WERI-Rb-1 (cell line): ENCODE results near the gene MANEAL.

Experiments used
- DNase-seq: peaks from one replicate; pipeline ENCODE4 v3.0.0-alpha.2; 2020
- H3K27ac ChIP-seq: fragments of 250-450 bp; sonication (Bioruptor Pico); 2 replicates; pipeline ENCODE4 v1.5.1; 2020; ENCODE audit warnings: mild to moderate bottlenecking, moderate library complexity
- H3K27me3 ChIP-seq: fragments of 250-450 bp; sonication (Bioruptor Pico); 2 replicates; pipeline ENCODE4 v1.5.1; 2021; ENCODE audit warnings: mild to moderate bottlenecking, low read depth, moderate library complexity; ENCODE audit not compliant: insufficient read depth, severe bottlenecking
- H3K36me3 ChIP-seq: fragments of 250-450 bp; sonication (Bioruptor Pico); 2 replicates; pipeline ENCODE4 v1.5.1; 2020; ENCODE audit warnings: mild to moderate bottlenecking, moderate library complexity
- H3K4me3 ChIP-seq: 2 replicates; pipeline ENCODE4 v1.5.1; 2011; ENCODE audit warnings: low read depth, mild to moderate bottlenecking, control low read depth, low read length
- H3K9me3 ChIP-seq: fragments of 250-450 bp; sonication (Bioruptor Pico); 2 replicates; pipeline ENCODE4 v1.5.1; 2021; ENCODE audit warnings: mild to moderate bottlenecking, moderate library complexity; ENCODE audit not compliant: severe bottlenecking
- TF ChIP-seq, protein P1 (sequence below): IDR thresholded peaks from 2 replicates; pipeline ENCODE4 v1.5.1; 2011; ENCODE audit warnings: low read depth, mild to moderate bottlenecking, control low read depth, inconsistent platforms, low read length

Gene MANEAL

DNA sequence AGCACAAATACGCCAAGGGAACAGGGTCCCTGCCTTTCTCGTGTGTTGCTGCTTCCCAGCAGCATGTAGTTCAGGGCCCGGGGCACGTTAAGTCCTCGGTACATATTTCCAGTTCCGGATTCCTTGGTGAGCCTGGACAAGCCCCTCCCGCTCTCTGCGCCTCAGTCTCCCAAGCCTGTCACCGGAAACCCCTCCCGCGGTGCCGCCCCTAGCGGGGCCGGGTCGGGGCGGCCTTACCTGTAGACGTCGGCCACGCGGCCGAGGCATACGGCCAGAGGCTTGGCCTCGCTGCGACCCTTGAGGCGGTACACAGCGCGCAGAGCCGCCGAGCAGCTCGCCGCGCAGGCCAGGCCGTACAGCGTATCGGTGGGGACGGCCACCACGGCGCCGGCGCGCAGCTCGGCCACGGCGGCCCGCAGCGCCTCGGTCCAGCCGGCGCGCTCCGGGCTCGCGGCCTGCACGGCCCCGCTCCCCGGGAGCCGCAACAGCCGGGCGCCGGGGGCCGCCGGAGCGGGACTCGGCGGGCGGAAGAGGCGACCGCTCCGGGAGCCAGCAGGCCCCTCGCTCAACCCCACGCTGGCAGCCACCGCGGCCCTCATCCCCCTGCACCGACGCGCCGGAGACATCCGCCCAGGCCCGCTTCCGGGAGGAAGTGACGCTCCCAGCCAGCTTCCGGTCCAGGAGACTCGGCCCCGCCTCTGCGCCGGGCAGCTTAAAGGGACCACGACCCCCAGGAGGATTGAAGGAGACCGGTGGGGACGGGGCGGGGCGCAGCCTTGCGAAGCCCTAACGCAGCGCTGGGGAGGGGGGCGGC, 14.1 kb downstream of the MANEAL start, which contains the start of the genes C1orf122 and YRDC:
Gene C1orf122 (plus strand): TSS at position 236 of the 814 bp plus-strand sequence. CDS start 615 bp downstream, outside the sequence.
Gene YRDC (minus strand): TSS at position 654 of the 814 bp plus-strand sequence. CDS start 28 bp downstream, at position 626.
- Histone ChIP-seq H3K4me3 (peak within 1 kb of the TSS; percentile 69), H3K27ac (peak within 1 kb of the TSS; percentile 75), H3K9me3 (no peaks in the 10 kb centered on the region), H3K27me3 (no peaks in the 10 kb centered on the region), H3K36me3 (peaks cover 54% of the 10 kb centered on the region)
- TF ChIP-seq, protein P1, sequence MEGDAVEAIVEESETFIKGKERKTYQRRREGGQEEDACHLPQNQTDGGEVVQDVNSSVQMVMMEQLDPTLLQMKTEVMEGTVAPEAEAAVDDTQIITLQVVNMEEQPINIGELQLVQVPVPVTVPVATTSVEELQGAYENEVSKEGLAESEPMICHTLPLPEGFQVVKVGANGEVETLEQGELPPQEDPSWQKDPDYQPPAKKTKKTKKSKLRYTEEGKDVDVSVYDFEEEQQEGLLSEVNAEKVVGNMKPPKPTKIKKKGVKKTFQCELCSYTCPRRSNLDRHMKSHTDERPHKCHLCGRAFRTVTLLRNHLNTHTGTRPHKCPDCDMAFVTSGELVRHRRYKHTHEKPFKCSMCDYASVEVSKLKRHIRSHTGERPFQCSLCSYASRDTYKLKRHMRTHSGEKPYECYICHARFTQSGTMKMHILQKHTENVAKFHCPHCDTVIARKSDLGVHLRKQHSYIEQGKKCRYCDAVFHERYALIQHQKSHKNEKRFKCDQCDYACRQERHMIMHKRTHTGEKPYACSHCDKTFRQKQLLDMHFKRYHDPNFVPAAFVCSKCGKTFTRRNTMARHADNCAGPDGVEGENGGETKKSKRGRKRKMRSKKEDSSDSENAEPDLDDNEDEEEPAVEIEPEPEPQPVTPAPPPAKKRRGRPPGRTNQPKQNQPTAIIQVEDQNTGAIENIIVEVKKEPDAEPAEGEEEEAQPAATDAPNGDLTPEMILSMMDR, result no peak
- peak; percentile 95 for DNase-seq

DNA sequence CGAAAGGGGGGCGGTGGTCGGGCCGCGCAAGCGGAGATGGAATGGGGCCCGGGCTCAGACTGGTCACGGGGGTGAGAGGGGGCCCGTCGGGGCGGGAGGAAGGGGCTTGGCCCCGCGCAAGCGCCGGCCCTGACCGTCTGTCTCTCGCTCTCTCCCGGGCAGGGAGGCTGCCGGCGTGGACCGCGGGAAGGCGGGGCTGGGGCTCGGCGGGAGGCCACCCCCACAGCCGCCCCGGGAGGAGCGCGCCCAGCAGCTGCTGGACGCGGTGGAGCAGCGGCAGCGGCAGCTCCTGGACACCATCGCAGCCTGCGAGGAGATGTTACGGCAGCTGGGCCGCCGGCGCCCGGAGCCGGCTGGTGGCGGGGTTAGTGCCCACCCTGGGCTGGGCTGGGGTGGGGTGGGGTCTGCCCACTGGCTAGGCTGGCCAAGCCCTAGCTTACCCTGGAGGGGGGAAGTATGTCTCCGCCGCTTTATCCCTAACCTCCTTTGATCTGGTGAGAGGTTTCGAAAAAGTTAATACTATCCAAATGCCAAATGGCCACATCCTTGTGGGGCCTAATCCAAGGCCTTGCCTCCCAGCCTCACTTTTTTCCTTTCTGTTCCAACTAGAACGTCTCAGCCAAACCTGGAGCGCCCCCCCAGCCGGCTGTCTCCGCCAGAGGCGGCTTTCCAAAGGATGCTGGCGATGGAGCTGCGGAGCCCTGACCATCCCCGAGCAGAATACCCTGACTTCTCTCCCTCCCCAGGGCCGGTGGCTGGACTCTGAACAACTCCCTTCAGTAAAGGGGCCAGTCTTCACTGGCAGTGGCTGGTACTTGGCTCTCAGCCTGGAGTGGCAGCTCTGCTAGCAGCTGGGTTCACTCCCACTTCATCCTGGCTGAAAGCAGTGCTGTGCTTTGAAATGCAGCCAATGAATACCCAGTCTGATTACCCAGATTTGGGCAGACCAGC, 15.0 kb downstream of the MANEAL start:
- DNase-seq, result peak; percentile 83
- TF ChIP-seq, protein P1, result peak; percentile 6; the same call in 1 of the 2 replicates
- H3K27me3 ChIP-seq, result no peaks in the 10 kb centered on the region
- peaks cover 45% of the 10 kb centered on the region for H3K36me3 ChIP-seq
- peak overlapping the region; percentile 75 for H3K27ac ChIP-seq
- peak overlapping the region; percentile 69 for H3K4me3 ChIP-seq
- no peaks in the 10 kb centered on the region for H3K9me3 ChIP-seq

DNA sequence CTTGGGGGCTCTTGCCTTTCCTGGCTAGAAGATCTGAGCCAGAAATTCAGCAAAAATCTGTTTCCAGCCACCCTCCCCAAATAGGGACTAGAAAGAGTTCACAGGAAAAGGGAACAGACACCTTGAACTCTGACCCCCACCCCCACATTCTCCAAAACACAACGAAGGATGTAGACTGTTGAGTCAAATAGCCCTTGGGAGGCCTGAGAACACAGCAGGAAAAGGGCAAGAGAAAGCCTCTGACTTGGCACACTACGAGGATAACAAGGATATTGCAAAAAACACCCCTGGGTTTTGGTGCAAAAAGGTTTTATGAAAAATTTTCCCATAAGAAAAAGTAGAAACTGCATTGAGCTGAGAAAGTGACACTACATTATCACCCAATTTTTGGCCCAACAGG, 16.3 kb downstream of the MANEAL start:
- Histone ChIP-seq H3K9me3 (no peaks in the 10 kb centered on the region), H3K27me3 (no peaks in the 10 kb centered on the region), H3K36me3 (peaks cover 32% of the 10 kb centered on the region), H3K27ac (no peak overlapping the region), H3K4me3 (no peak overlapping the region)
- DNase-seq, result no peak
- TF ChIP-seq, protein P1, result no peak

DNA sequence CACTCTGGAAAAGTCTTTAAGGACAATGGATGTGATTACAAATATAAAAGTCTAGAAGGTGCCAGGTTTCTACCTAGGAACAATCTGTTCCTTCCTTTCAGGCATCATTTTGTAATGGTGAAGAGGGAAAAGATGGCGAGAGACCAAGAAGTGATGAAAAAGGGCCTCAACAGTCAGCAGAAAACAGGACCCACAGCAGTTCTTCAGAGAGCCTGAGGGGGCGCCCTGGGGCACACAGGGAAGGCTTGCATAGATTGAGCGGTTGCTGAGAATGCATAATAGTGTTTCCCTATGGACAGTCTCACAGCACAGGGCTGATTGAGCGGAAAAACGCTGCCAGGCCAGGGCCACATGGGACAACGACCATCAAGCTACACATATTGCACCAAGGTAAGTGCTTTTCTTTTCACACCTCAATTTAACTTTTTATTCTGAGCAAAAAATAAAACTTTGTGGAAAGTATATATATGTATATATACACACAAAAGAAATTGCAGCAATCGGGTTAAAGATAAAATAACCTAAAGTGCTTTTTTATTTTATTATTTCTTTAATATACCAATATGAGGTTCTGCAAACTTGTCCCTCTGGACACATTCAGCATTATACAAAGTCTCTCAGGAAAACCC, 17.5 kb downstream of the MANEAL start:
- peaks cover 29% of the 10 kb centered on the region for H3K36me3 ChIP-seq
- TF ChIP-seq, protein P1, result peak; percentile 88
- H3K27ac ChIP-seq, result no peak overlapping the region
- H3K9me3 ChIP-seq, result no peaks in the 10 kb centered on the region
- DNase-seq, result peak; percentile 77
- H3K27me3 ChIP-seq, result no peaks in the 10 kb centered on the region
- H3K4me3 ChIP-seq, result no peak overlapping the region

DNA sequence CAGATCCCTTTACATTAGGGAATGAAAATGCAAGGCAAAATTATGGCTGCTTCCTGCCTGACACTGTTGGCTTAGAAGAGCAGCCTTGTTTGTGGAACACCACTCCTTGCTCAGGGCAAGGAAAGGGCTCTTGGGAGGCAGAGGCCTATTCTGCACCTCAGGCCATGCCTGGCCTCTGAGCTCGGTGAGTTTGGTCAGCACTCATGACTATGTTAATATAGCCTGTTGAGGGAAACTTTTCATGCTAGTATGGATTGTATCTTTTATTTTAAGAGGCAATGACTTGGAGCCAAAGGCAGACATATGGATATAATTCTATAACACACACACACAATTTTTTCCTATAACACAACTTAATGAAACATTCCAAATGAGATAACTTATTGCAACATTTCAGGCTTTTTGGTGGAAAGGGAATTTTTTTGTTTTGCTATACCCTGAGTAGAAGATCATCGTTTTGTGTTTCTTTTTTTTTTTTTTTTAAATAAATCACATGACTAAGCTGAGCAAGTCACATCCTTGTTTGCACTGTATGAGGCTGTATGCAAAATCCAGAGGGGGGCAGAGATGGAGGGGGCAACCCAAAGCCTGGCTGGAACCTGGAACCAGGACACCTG, 20.0 kb downstream of the MANEAL start:
- DNase-seq, result no peak
- Histone ChIP-seq H3K36me3 (peaks cover 28% of the 10 kb centered on the region), H3K9me3 (no peaks in the 10 kb centered on the region), H3K27me3 (no peaks in the 10 kb centered on the region), H3K27ac (no peak overlapping the region), H3K4me3 (no peak overlapping the region)
- TF ChIP-seq, protein P1, result no peak
